GM18861 (cell line): Measurements from ENCODE around the gene AP2A2.

Source experiments
- ATAC-seq: cut with Tn5 transposase; IDR thresholded peaks from one replicate; pipeline ENCODE4 v1.9.1; 2021; ENCODE audit not compliant: unreplicated experiment

AP2A2 gene

GRCh38 chr11:995044-995751 lies 69.5 kb downstream of the AP2A2 start:
- no peak for ATAC-seq

GRCh38 chr11:995752-996420 lies 70.2 kb downstream of the AP2A2 start:
- peak; percentile 75 for ATAC-seq

- no peak for ATAC-seq
These were observed 71.0 kb downstream of the AP2A2 start for GRCh38 chr11:996681-997080.

- ATAC-seq = no peak
These were observed 72.2 kb downstream of the AP2A2 start for GRCh38 chr11:997907-998306.

- ATAC-seq = no peak
These were observed 73.3 kb downstream of the AP2A2 start for GRCh38 chr11:999009-999408.

- no peak for ATAC-seq
These were observed 74.9 kb downstream of the AP2A2 start for GRCh38 chr11:1000357-1001278.

GRCh38 chr11:1001617-1002405 lies 76.1 kb downstream of the AP2A2 start:
- ATAC-seq = no peak

GRCh38 chr11:1002406-1002984 lies 76.8 kb downstream of the AP2A2 start:
- no peak for ATAC-seq

- ATAC-seq = no peak
These were observed 77.5 kb downstream of the AP2A2 start for GRCh38 chr11:1003159-1003558.

- no peak for ATAC-seq
These were observed 80.3 kb downstream of the AP2A2 start for GRCh38 chr11:1005928-1006327.

- ATAC-seq = no peak
These were observed 81.1 kb downstream of the AP2A2 start for GRCh38 chr11:1006762-1007161.

GRCh38 chr11:1007279-1007678 lies 81.6 kb downstream of the AP2A2 start:
- ATAC-seq = no peak

GRCh38 chr11:1008001-1008802 lies 82.5 kb downstream of the AP2A2 start:
- ATAC-seq = no peak

- ATAC-seq = no peak
These were observed 83.1 kb downstream of the AP2A2 start for GRCh38 chr11:1008803-1009145.

GRCh38 chr11:1009371-1009770 lies 83.7 kb downstream of the AP2A2 start:
- ATAC-seq = no peak

- ATAC-seq = no peak
These were observed 84.3 kb downstream of the AP2A2 start for GRCh38 chr11:1009991-1010390.

GRCh38 chr11:1010551-1011319 lies 85.1 kb downstream of the AP2A2 start:
- ATAC-seq = no peak

GRCh38 chr11:1011320-1011698 lies 85.6 kb downstream of the AP2A2 start:
- ATAC-seq = no peak

- no peak for ATAC-seq
These were observed 86.6 kb downstream of the AP2A2 start for GRCh38 chr11:1012291-1012690.
